ENCODE data around the gene DECR2.

DNA sequence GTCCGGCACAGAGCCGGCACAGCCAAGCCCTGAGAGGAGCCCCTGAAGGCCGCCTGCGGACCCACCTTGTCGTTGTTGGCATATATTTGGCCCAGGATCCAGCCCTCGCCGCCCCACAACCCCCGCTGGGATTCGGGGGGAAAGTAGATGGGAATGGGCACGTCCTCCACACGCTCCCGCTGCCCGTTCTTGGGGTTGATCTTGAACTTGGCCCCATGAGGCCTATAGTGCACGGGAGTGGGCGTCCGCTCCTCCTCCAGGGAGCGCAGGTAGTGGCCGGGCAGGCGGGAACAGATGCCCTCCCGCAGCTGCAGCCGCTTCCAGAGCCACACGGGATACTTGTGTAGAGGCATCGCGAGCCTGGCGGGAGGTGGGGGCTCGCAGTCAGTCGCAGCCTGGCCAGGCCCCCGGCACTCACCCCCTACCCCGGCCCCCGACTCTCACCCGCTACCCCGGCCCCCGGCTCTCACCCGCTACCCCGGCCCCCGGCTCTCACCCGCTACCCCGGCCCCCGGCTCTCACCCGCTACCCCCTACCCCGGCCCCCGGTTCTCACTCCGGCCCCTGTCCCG is 31.7 kb upstream of the DECR2 start:
- TF ChIP-seq, protein P1, sequence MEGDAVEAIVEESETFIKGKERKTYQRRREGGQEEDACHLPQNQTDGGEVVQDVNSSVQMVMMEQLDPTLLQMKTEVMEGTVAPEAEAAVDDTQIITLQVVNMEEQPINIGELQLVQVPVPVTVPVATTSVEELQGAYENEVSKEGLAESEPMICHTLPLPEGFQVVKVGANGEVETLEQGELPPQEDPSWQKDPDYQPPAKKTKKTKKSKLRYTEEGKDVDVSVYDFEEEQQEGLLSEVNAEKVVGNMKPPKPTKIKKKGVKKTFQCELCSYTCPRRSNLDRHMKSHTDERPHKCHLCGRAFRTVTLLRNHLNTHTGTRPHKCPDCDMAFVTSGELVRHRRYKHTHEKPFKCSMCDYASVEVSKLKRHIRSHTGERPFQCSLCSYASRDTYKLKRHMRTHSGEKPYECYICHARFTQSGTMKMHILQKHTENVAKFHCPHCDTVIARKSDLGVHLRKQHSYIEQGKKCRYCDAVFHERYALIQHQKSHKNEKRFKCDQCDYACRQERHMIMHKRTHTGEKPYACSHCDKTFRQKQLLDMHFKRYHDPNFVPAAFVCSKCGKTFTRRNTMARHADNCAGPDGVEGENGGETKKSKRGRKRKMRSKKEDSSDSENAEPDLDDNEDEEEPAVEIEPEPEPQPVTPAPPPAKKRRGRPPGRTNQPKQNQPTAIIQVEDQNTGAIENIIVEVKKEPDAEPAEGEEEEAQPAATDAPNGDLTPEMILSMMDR (IDR thresholded peaks at IDR 0.05), result no peak
- TF ChIP-seq POLR2AphosphoS5 (IDR thresholded peaks at IDR 0.05; ENCODE audit: insufficient read depth in 1 of 2, low read depth in 1 of 2), result no peak

All from vagina (tissue), 2 donors.